MV-4-11 (cell line): Measurements from ENCODE around the gene FOLH1.
"Not testable (repeated sequence)": the region's sequence is repeated elsewhere in the genome, so short reads cannot be mapped to it uniquely, and the experiment has no call there.

Experiments used
- DNase-seq: peaks from one replicate; lab custom pipeline; 2025; lab: John Stamatoyannopoulos, UW

FOLH1 gene

GRCh38 chr11:49177936-49178335 is 30.5 kb downstream of the FOLH1 start:
- DNase-seq = not testable (repeated sequence)

- DNase-seq = not testable (repeated sequence)
Measured at GRCh38 chr11:49175378-49175777, 33.0 kb downstream of the FOLH1 start.

DNA sequence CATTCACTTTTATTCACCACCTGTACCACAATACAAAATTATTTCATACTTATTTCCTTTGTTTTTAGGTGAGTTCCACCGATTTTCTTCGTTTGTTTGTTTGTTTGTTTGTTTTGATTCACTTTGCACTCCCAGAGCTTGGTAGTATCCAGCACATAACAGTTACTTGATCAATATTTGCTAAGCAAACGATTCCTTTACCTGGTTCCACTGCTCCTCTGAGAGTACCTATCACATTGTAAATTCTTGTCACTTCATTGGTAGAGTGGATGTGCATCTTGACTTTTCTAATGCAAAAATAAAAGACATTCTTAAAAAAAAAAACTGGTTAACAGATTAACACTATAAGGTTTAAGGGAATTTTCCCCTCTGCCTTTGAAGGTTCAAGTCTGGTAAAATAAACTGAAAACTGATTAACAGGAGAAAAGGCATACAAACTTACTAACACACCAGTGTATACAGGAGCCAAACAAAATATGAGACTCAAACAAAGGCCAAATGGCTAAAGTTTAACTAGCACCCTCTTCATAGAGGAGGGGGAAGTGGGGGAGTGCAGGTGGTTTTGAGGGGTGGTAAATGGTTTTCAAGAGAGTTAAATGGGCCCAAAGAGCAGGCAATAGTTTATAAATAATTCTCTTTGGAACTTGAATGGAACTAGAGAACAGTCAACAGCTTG is 33.6 kb downstream of the FOLH1 start:
- DNase-seq = not testable (repeated sequence)

- DNase-seq = not testable (repeated sequence)
Measured at GRCh38 chr11:49171613-49172012, 36.8 kb downstream of the FOLH1 start.

- not testable (repeated sequence) for DNase-seq
Measured at GRCh38 chr11:49169579-49169978, 38.8 kb downstream of the FOLH1 start.

DNA sequence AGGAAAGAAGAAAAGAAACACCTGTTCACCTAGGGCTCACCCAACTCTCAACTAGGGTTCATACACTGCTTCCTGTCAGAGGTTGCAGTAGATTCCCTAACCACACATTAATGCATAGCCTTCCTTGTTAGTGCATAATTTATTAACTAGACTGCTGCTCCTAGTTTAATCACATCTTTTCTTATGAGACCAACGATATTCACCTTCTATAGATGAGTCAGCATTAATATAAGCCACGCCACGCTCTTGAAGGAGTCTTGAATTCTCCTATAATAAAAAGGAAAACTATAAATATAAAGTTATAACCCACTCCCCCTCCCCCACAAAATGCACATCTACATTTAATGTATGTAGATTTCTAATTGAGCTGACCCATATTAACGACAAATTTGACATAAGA is 39.4 kb downstream of the FOLH1 start:
- DNase-seq = not testable (repeated sequence)

DNA sequence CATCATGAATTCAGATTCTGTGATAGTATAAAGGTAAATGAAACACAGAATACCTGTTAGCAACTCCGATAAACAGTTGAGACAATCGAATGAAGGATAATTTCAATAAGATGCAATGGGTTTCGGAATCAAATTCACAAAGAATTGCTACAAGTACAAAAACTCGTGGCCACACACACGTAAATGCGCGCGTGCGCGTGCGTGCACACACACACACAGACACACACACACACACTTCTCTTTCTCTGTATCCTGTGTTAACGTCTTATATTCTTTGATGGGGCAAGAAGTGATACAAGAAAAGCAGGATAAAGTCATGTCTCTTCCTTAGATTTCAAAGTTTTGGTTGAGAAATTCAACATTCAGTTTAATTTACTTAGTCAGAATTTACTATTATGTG is 57.2 kb downstream of the FOLH1 start:
- DNase-seq = no peak

- DNase-seq = not testable (repeated sequence)
Measured at GRCh38 chr11:49102356-49102755, 106.0 kb downstream of the FOLH1 start.
